G401 (cell line): ENCODE results near the gene PLD1. TPM values are rescaled to one million over a fixed set of nuclear protein-coding genes. Genes with fewer than 3 reads are reported as not detected.

ENCODE experiments used
- DNase-seq: peaks from one replicate; pipeline ENCODE4 v3.0.0-alpha.2; 2015; ENCODE audit warnings: low spot score
- in situ Hi-C: cut with HindIII; loops from 2 replicates; pipeline ENCODE4 v1.10.0; 2016; ENCODE audit warnings: low sequenced_read_pairs, mixed read lengths
- total RNA-seq: library from RNA; depleted of rRNA; stranded (reverse); fragments of >200 nt; shearing (Covaris generic); gene quantifications from 2 replicates; pipeline ENCODE4 v1.2.3, GENCODE V29; 2014

PLD1 gene
- total RNA-seq, 1 experiment from 2014 or later: not detected

- in situ Hi-C loops: no loop called here
- no peak for DNase-seq
These were observed 4.6 kb downstream of the PLD1 start for GRCh38 chr3:171805687-171806086.

- in situ Hi-C loops: no loop called here
These were observed 5.5 kb downstream of the PLD1 start for GRCh38 chr3:171804618-171805389.

GRCh38 chr3:171803044-171803443, 7.2 kb downstream of the PLD1 start:
- in situ Hi-C loops: no loop called here
- DNase-seq: no peak

More at GRCh38 chr3:171804618-171805389, 5.5 kb downstream of the PLD1 start:
- no peak for DNase-seq

GRCh38 chr3:171802590-171802956, 7.7 kb downstream of the PLD1 start:
- no peak for DNase-seq
- in situ Hi-C loops: no loop called here

GRCh38 chr3:171801738-171802589, 8.3 kb downstream of the PLD1 start:
- in situ Hi-C loops: no loop called here

GRCh38 chr3:171799501-171799900, 10.8 kb downstream of the PLD1 start:
- in situ Hi-C loops: no loop called here
- no peak for DNase-seq

More at GRCh38 chr3:171801738-171802589, 8.3 kb downstream of the PLD1 start:
- no peak for DNase-seq

- no peak for DNase-seq
- in situ Hi-C loops: no loop called here
These were observed 12.4 kb downstream of the PLD1 start for GRCh38 chr3:171797873-171798272.

- DNase-seq: no peak
- in situ Hi-C loops: no loop called here
These were observed 13.0 kb downstream of the PLD1 start for GRCh38 chr3:171797265-171797679.

- in situ Hi-C loops: no loop called here
These were observed 13.5 kb downstream of the PLD1 start for GRCh38 chr3:171796625-171797264.

GRCh38 chr3:171792531-171792930, 17.8 kb downstream of the PLD1 start:
- no peak for DNase-seq

More at GRCh38 chr3:171796625-171797264, 13.5 kb downstream of the PLD1 start:
- no peak for DNase-seq

GRCh38 chr3:171791692-171792076, 18.6 kb downstream of the PLD1 start:
- in situ Hi-C loops: no loop called here
- DNase-seq: no peak

More at GRCh38 chr3:171792531-171792930, 17.8 kb downstream of the PLD1 start:
- in situ Hi-C loops: no loop called here

- in situ Hi-C loops: no loop called here
- no peak for DNase-seq
These were observed 19.2 kb downstream of the PLD1 start for GRCh38 chr3:171790898-171791691.

- in situ Hi-C loops: no loop called here
These were observed 19.7 kb downstream of the PLD1 start for GRCh38 chr3:171790574-171790897.

GRCh38 chr3:171789759-171790505, 20.4 kb downstream of the PLD1 start:
- in situ Hi-C loops: no loop called here
- no peak for DNase-seq

More at GRCh38 chr3:171790574-171790897, 19.7 kb downstream of the PLD1 start:
- DNase-seq: no peak

- in situ Hi-C loops: no loop called here
These were observed 21.5 kb downstream of the PLD1 start for GRCh38 chr3:171788546-171789351.

GRCh38 chr3:171786997-171787396, 23.3 kb downstream of the PLD1 start:
- in situ Hi-C loops: no loop called here

More at GRCh38 chr3:171788546-171789351, 21.5 kb downstream of the PLD1 start:
- no peak for DNase-seq

GRCh38 chr3:171784937-171785336, 25.3 kb downstream of the PLD1 start:
- in situ Hi-C loops: no loop called here
- no peak for DNase-seq

More at GRCh38 chr3:171786997-171787396, 23.3 kb downstream of the PLD1 start:
- DNase-seq: no peak

- no peak for DNase-seq
- in situ Hi-C loops: no loop called here
These were observed 25.9 kb downstream of the PLD1 start for GRCh38 chr3:171784387-171784786.
